GM12874 (cell line): ENCODE measurements around the gene SCN8A.

Experiments used
- CTCF ChIP-seq: IDR thresholded peaks from 2 replicates; pipeline ENCODE4 v1.5.1; 2011; ENCODE audit warnings: low read depth, mild to moderate bottlenecking, control low read depth, low read length, moderate library complexity; ENCODE audit not compliant: insufficient read depth

Gene SCN8A

GRCh38 chr12:51838762-51839161 is 247.7 kb downstream of the SCN8A start:
- TF ChIP-seq CTCF: no peak

- no peak for TF ChIP-seq CTCF
Measured at GRCh38 chr12:51839310-51839947, 248.4 kb downstream of the SCN8A start.

GRCh38 chr12:51840966-51841365 is 249.9 kb downstream of the SCN8A start:
- TF ChIP-seq CTCF: no peak

GRCh38 chr12:51841727-51842126 is 250.7 kb downstream of the SCN8A start:
- TF ChIP-seq CTCF: no peak

- no peak for TF ChIP-seq CTCF
Measured at GRCh38 chr12:51844854-51845253, 253.8 kb downstream of the SCN8A start.

GRCh38 chr12:51845482-51845881 is 254.4 kb downstream of the SCN8A start:
- TF ChIP-seq CTCF: no peak

- no peak for TF ChIP-seq CTCF
Measured at GRCh38 chr12:51846271-51846691, 255.2 kb downstream of the SCN8A start.
